Measurements from ENCODE around the gene ATP8A2.

DNA sequence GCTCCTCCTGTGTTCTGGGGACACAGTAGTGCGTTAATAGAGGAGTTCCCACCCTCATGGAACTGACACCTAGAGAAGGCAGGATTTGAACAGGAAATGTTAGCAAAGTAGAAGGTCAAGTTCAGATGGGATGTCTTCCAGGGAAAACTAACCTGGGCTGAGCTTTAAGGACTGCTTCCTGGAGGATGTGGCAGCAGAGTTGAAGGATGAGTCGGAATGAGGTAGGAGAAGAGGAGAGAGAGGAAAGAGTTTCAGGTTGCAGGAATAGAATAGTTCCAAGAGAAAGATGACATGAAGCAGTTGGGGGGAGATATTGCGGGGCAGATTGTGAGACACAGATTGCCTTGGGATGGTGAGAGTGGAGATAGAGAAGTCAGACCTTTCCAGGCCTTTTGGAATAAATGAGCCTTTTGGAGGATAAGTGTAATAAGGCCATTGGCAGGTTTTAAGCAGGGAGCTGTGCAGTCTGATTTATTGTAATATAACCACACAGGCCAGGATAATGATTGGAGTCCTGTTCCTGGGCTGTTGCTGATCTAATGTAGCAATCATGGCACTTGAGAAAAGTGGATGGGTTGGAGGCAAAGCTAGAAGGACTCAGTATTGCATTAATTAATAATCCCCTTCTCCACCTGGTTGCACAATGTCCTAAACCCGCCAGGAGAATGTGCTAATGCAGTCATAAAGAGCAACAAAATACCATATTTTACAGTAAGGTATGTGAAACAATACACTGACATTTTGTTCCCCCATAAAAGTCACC, 474.6 kb downstream of the ATP8A2 start:
- TF ChIP-seq, protein P1, sequence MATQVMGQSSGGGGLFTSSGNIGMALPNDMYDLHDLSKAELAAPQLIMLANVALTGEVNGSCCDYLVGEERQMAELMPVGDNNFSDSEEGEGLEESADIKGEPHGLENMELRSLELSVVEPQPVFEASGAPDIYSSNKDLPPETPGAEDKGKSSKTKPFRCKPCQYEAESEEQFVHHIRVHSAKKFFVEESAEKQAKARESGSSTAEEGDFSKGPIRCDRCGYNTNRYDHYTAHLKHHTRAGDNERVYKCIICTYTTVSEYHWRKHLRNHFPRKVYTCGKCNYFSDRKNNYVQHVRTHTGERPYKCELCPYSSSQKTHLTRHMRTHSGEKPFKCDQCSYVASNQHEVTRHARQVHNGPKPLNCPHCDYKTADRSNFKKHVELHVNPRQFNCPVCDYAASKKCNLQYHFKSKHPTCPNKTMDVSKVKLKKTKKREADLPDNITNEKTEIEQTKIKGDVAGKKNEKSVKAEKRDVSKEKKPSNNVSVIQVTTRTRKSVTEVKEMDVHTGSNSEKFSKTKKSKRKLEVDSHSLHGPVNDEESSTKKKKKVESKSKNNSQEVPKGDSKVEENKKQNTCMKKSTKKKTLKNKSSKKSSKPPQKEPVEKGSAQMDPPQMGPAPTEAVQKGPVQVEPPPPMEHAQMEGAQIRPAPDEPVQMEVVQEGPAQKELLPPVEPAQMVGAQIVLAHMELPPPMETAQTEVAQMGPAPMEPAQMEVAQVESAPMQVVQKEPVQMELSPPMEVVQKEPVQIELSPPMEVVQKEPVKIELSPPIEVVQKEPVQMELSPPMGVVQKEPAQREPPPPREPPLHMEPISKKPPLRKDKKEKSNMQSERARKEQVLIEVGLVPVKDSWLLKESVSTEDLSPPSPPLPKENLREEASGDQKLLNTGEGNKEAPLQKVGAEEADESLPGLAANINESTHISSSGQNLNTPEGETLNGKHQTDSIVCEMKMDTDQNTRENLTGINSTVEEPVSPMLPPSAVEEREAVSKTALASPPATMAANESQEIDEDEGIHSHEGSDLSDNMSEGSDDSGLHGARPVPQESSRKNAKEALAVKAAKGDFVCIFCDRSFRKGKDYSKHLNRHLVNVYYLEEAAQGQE (IDR thresholded peaks at IDR 0.05; ENCODE audit: insufficient read depth in 1 of 2, low read depth in 2 of 2, low read length in 1 of 2) = no peak
- TF ChIP-seq CTCF (IDR thresholded peaks at IDR 0.05) = no peak
- TF ChIP-seq POLR2AphosphoS5 (IDR thresholded peaks at IDR 0.05; ENCODE audit: low read depth, low read length) = no peak
- no peak for TF ChIP-seq SIN3A (IDR thresholded peaks at IDR 0.05; ENCODE audit: borderline replicate concordance, insufficient read depth, low read depth, low read length)
- no peak for TF ChIP-seq TCF7L2 (IDR thresholded peaks at IDR 0.05; ENCODE audit: low read depth, low read length)

Measured in Panc1 (cell line).